K562 (cell line): ENCODE measurements around the gene CDSN. TPM values are rescaled to one million over a fixed set of nuclear protein-coding genes. Genes with fewer than 3 reads are reported as not detected.
A peak's percentile ranks its signal among the peaks of the same experiment; 100 is the strongest.

Source experiments
- CHD1 ChIP-seq: fragments of 200-600 bp; sonication (generic); IDR thresholded peaks from one replicate; pipeline ENCODE4 v1.6.1; 2012; ENCODE audit warnings: mild to moderate bottlenecking, moderate library complexity, low read length, inconsistent platforms
- HDAC3 ChIP-seq: fragments of 450-650 bp; IDR thresholded peaks from 2 replicates; pipeline ENCODE4 v1.6.1; 2018; ENCODE audit warnings: borderline replicate concordance, mild to moderate bottlenecking, moderate library complexity; ENCODE audit not compliant: partially characterized antibody
- PCBP1 ChIP-seq: fragments of 200-400 bp; formaldehyde crosslinking; IDR thresholded peaks from 2 replicates; pipeline ENCODE4 v1.6.1; 2018; ENCODE audit warnings: mild to moderate bottlenecking, low read depth, low read length; ENCODE audit not compliant: poor library complexity, severe bottlenecking
- RBFOX2 ChIP-seq: fragments of 200-400 bp; formaldehyde crosslinking; IDR thresholded peaks from 2 replicates; pipeline ENCODE4 v1.6.1; 2017; ENCODE audit warnings: low read depth, mild to moderate bottlenecking, low read length, moderate library complexity
- SMAD2 ChIP-seq: fragments of 150-350 bp; IDR thresholded peaks from 2 replicates; pipeline ENCODE4 v1.6.1; 2014; ENCODE audit warnings: low read depth, mild to moderate bottlenecking, low read length
- ZBTB17 ChIP-seq: fragments of 450-650 bp; formaldehyde crosslinking; IDR thresholded peaks from 2 replicates; pipeline ENCODE4 v1.4.0; 2020; ENCODE audit warnings: mild to moderate bottlenecking
- ZNF24 ChIP-seq: fragments of 450-650 bp; IDR thresholded peaks from 2 replicates; pipeline ENCODE4 v1.6.1; 2016
- polyA plus RNA-seq, 8 experiments: library from polyadenylated mRNA; depleted of rRNA in 4 of 8; stranded (reverse) in 5 of 8; unstranded in 3 of 8; fragments of >200 nt; fragmentation: Nextera tagmentation in 2 of 8; fragmentation: Illumina TruSeq in 1 of 8; extraction: Ambion mirVana in 2 of 8; extraction: Trizol in 1 of 8; gene quantifications; 2 replicates each; pipeline versions ENCODE4 v1.2.1 to v1.2.3, GENCODE V29; 2011 to 2014; ENCODE audit warnings: inconsistent platforms in 1 of 8, missing spikeins in 1 of 8
- total RNA-seq, 7 experiments: library from RNA; depleted of rRNA in 6 of 7; stranded (reverse); fragments of >200 nt in 6 of 7; fragmentation: Illumina TruSeq in 2 of 7; extraction: Trizol in 2 of 7; gene quantifications; 2 replicates each; pipeline versions ENCODE4 v1.2.1 to v1.2.3, GENCODE V29; 2011 to 2021; ENCODE audit warnings: low replicate concordance in 1 of 7
- TF ChIP-seq, protein P1 (sequence below), 2 experiments: fragments of 450-650 bp; IDR thresholded peaks; 2 replicates each; pipeline ENCODE4 v1.6.1; 2018; ENCODE audit warnings: mild to moderate bottlenecking in 2 of 2, low read depth in 1 of 2; ENCODE audit not compliant: partially characterized antibody in 2 of 2

Gene CDSN
- total and polyA plus RNA-seq, 9 of the 15 experiments (the other 6 are each of a cell fraction or from before 2014, with no cell fraction given), result not detected

DNA sequence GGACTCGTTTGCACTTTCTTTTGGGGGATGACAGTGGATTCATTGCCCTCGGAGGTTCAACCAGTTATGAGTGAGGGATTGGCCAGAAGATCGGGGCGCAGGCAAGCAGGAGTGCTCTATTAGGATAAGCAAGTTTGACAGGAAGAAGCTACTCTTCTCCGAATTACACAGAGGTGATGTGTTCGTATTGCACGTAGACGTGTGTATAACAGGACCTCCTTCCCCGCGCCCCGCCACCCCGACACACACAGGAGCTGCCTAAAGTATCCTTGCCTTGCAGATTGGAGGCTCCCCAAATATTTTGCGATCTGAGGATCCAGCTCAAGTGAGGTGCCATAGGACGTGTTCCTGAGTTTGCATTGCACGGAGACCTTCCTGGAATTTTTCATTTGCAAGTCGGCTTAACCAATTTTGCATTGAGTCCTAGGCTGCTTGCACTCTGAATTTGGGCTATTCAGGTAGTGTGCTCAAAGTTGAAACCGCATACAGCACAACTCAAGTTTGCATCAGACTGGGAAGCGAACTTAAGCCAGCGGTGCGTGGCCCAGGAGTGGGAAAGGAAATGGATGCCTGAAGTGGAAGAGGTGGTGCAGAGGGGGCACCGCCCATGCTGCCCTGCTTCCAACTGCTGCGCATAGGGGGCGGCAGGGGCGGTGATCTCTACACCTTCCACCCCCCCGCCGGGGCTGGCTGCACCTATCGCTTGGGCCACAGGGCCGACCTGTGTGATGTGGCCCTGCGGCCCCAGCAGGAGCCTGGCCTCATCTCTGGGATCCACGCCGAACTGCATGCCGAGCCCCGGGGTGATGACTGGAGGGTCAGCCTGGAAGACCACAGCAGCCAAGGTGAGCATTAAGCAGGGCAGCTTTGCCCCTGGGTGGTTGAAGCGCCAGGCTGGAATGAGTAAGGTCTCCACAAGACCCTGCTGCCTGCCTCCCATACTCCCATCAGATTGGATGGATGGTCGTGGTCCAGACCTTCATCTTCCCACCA is 38.9 kb upstream of the CDSN start (continued):
- TF ChIP-seq, protein P1, sequence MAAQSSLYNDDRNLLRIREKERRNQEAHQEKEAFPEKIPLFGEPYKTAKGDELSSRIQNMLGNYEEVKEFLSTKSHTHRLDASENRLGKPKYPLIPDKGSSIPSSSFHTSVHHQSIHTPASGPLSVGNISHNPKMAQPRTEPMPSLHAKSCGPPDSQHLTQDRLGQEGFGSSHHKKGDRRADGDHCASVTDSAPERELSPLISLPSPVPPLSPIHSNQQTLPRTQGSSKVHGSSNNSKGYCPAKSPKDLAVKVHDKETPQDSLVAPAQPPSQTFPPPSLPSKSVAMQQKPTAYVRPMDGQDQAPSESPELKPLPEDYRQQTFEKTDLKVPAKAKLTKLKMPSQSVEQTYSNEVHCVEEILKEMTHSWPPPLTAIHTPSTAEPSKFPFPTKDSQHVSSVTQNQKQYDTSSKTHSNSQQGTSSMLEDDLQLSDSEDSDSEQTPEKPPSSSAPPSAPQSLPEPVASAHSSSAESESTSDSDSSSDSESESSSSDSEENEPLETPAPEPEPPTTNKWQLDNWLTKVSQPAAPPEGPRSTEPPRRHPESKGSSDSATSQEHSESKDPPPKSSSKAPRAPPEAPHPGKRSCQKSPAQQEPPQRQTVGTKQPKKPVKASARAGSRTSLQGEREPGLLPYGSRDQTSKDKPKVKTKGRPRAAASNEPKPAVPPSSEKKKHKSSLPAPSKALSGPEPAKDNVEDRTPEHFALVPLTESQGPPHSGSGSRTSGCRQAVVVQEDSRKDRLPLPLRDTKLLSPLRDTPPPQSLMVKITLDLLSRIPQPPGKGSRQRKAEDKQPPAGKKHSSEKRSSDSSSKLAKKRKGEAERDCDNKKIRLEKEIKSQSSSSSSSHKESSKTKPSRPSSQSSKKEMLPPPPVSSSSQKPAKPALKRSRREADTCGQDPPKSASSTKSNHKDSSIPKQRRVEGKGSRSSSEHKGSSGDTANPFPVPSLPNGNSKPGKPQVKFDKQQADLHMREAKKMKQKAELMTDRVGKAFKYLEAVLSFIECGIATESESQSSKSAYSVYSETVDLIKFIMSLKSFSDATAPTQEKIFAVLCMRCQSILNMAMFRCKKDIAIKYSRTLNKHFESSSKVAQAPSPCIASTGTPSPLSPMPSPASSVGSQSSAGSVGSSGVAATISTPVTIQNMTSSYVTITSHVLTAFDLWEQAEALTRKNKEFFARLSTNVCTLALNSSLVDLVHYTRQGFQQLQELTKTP (IDR thresholded peaks at IDR 0.05; ENCODE audit: low read depth in 1 of 2, partially characterized antibody in 2 of 2), result peak in 1 of 2 experiments; percentile 38
- no peak for TF ChIP-seq ZNF24
- no peak for TF ChIP-seq HDAC3
- TF ChIP-seq SMAD2, result no peak
- TF ChIP-seq RBFOX2, result peak; percentile 42; the same call in 1 of the 2 replicates
- no peak for TF ChIP-seq PCBP1
- no peak for TF ChIP-seq ZBTB17 (CRISPR knock-in tag)
- TF ChIP-seq CHD1, result no peak
